Inflammatory macrophage treated with lipopolysaccharide for 1 hour (primary cell): ENCODE results near the gene BTBD10.

Experiments
- DNase-seq, 2 donors: peaks; one replicate each; pipeline ENCODE4 v3.0.0-alpha.2; 2020 to 2022

Gene BTBD10

DNA sequence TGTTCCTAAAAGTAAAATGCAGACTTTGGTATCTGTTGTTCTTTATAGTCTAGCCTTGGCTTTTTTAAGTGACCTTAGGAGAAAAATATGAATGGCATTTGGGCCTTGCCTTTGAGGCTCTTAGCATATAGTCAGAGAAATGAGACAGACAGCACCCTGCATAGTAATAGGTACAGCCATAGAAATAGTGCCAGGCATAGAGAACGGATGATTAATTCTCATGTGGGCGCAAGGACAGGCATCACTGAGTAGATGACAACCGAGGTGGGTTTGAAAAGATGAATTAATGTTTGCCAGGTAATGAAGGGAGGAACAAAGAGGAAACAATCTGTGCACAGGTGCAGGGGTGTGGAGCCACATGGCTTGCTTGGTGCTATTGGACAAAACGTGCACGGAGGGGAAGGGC, 95.0 kb downstream of the BTBD10 start:
- no peak for DNase-seq

DNA sequence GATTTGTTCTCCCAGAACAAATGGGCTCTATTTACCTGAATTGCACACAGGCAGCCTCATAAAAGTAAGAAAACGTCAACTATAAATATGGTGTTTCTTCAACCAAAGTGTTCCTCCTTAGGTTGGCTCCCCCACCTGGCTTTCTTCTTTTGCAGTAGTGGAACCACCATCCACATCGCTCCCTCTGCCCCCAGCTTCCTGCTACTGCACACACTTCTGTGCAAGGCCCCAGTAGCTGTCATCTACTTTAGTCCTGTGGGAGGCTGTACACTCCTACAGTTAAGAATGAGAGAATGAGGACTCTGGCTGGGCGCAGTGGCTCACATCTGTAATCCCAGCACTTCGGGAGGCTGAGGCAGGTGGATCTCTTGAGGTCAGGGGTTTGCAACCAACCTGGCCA, 95.9 kb downstream of the BTBD10 start:
- DNase-seq = no peak

DNA sequence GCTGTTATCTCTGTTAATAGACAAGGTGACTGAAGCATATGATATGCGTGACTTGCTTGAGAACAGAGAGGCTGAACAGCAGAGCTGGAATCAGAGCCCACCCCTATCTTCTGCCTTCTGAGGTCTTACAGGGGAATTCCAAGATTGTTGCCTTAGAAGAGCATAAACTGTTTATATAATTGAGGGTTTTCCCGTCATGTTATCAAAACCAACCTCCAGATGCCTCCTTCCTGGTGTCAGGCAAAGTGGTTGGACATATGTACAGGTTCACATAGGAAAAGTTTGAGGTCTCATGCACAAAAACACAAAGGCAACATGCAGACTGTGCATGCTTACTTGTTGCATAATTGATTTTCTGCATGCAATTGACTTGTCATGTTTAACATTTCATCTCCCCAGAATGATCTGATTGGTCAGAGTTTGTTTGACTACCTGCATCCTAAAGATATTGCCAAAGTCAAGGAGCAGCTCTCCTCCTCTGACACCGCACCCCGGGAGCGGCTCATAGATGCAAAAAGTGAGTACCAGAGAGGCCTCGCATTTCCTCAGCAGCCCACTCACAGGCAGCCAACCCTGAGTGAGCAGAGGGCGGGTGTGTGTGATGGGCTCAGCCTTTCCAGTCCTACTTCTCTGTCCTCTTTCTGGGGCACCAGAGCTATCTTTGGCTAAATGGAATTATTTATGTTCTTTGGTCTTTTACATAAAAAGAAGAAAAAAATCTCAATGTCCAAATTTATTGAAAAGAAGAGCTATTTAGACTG, 96.6 kb downstream of the BTBD10 start:
- no peak for DNase-seq

DNA sequence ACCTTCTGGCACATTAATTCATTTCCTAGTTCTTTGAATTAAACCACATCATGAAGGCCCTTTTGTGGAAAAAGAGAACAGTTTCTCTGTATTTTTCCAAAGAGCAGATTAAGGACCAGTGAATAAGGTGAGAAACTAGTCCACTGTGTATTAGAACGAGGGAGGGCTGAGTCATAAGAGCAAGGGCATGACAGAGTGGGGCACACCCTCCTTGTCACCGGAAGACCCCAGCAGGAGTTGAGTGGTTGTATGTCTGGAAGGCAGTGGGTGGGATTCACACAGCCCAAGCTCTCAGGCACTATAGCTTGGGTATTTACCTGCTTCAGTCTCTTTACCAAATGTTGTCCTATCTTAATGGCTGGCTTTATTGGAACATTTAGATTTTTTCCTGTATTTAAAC, 98.6 kb downstream of the BTBD10 start:
- DNase-seq = no peak

DNA sequence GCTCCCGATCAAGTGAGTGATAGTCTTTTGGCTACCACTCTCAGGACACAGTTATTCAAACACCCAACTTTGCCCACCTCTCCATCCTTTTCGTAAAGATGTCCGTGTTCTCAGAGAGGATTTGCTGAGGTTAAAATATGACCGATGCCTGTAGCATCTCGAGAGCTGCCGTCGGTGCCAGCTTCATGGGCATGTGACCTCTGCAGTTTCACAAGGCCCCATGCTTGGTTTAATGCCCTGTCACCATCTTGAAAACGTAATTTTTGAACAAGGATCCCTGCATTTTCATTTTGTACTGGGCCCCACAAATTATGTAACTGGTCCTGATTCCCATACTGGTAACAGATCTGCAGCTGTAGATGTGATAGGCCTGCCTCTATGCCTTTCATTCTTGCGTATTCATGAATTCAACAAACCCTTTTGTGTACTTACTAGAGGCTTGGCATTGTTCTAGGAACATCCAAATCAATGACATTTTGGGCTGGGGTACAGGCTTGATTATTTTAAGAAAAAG, 100.4 kb downstream of the BTBD10 start:
- DNase-seq = no peak

DNA sequence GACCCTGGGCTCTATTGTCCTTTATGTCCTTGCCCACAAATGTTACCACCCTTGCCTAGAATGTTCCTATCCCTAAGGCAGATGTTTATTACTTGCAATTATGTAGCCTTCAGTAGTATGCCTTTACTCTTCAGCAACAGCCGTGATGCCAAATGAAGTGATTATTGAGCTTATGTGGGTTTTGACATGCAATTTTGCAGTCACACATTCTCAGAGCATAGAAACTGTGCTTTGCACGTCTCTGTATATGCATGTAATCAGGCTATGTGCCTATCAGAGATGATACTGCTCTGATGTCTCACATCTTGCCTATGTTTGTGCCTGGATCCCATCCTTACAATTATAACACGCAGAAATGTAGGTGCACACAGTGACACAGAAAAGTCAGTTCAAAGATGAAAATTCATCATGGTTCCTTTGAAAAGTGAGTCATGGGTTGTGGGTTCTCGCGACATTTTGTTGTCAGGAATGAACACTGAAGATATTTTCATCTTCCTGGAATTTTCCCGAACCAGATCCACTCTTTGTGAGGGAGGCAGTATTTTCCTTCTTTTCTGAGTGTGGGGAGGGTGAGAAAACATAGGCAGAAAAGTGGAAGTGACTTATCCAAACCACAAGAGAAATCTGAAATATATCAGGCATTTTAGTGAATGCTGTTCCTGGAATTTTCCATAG, 104.3 kb downstream of the BTBD10 start:
- no peak for DNase-seq

DNA sequence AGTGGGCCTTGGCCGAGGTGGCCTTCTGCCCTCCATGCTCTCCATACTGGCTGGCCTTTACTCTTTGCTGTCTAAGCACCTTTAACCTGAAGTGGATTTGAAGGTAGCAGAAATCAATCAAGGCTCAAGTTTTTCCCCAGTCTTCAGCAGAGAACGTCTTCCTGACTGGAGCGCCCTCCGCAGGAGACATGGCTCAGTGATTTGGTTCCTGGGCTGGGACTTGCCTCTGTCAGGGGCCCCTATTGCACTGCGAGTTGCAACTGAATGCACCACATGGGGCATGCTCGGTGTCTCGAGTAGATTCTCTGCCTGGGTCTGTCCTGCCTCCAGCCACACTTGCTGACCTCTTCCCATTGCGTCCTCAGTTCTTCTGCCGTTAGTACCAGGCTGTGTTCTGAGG, 105.8 kb downstream of the BTBD10 start:
- DNase-seq = no peak

DNA sequence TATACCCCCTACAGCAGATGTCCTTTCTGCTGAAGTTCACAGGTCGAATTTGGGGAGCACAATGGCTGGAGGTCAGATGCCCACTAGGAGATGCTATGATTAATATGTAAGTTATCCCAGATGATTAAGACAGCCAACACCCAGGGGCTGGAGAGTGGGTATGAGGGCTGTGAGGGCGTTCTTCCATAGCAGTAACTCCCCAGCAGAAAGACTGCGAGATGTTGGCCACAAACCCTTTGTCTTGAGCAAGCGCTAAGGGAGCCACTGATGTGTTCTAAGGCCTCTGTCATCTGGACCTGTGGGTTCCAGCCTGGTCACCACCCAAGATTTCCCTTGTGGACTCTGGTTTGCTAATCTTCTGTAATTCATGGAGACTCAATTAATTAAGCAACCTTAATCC, 107.8 kb downstream of the BTBD10 start:
- no peak for DNase-seq

DNA sequence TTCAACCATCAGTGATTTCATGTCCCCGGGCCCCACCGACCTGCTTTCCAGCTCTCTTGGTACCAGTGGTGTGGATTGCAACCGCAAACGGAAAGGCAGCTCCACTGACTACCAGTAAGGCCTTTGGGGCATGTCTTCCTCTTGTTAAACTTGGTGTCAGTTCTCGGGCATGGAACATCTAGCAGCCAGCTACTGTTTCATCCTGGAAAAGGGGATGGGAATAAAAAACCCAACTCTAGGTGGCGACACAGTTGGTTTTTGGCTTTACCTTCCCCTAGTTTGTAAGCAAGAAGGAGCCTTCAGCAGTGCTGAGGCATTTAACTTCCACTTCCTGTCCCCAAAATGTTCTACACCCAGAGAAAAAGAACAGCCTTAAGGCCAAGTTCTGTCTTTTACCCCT, 108.7 kb downstream of the BTBD10 start:
- DNase-seq = no peak

DNA sequence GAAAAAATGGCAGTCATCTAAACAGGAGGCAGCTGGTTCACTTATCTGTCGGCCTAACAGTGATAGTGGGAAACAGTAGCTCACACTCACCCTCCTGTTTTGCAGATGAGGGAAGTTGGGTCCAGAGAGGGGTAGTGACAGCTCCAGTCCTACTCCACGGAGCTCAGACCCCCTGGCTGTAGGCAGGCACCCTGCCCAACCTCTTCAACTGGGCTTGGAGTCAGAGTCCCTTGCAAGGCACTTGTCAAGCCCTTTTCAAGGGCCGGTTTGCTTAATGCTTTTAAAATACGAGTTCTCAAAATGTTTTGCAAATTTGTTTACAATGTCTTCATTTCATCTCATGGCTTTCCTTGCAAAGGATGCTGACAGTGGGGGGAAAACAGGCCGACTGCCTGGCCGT, 110.3 kb downstream of the BTBD10 start:
- no peak for DNase-seq

DNA sequence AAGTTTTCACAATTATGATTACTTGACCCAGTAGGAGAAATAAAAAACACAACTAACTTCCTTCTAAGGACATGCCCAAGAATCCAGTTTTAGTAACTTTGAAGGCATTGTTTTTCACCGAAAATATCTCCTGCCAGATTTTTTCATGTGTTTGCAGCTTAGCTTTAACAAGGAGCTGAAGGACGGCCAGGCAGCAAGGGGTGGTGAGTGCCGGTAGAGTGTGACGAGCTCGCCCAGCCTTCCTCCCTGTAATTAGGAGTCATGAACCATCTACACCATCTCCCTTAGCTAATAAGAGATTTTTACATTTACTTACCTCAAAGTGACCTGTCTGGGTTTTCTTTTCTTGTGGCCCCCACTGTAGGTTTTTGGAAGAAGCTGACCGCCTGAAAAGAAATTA, 113.4 kb downstream of the BTBD10 start:
- DNase-seq = no peak

DNA sequence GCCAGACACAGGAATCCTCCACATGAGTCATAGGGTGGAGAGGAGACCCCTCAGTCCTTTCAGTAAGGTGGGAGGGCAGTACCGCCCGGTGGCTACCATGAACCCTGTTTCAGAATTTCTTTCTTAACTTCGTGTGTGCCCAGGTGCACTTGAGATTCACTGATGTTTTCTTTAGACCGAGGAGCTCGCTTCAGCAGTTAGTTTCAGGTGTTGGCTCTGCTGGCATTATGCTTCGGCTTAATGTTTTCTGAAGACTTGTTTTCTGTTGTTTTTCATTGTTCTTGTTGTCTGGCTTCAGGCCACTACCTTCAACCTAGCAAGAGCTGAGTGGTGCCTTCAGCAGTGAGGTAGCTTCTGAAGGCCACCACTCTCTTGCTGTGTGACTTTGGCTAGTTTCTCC, 114.0 kb downstream of the BTBD10 start:
- no peak for DNase-seq

DNA sequence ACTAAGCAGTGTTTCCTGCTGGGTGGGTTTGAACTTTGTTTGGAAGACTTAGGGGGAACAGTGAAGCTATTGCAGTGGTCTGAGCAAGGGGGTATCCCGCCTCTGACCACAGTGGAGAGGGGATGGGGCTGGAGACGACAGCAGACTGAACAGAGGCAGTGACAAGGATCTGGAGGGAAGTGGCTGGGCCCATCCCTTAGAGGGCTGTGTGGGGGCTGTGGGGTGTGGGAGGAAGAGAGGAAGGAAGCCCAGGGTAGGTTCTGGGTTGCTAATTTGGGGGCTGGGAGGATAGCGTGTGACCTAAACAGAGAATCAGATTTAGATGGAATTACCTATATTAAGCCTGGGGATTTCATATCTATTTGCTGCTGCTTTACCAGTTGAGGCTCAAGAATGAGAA, 114.7 kb downstream of the BTBD10 start:
- peak; percentile 31 to 39 for DNase-seq

DNA sequence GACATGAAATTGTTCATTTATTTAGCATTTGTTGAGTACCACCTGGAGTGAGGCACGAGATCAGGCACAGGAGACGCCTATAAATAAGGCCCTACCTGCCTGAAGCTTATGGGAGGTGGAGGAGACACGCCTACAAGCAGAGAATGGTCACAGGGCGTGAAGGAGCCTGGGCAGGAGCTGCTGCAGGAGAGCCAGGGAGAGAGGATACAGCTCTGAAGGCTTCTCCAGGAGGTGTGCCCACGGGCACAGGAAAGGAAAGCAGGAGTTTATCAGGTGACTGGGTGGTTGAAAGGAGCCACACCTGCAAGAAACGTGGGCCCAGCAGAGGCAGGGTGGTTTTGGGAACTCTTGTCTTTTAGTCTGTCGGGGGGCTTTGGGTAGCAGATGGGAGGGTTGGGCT, 115.1 kb downstream of the BTBD10 start:
- DNase-seq = no peak

DNA sequence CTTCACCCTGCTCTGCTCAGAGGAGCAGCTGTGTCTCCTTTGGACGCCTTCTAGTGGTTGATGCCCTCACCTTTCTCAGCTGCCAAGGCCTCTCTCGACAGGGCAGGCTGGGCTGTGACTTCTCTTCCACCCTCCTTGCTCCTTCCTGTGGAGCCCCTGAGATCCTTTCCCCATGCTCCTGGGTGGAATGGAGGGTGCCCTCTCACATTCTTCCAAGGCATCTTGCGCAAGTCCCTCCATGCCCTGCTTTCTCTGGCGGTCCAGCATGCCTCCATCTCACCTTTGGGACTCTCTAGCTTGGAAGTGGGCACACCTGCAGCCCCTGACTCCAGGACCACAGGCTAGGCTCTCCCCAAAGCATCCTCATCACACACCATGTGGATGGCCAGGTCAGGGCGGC, 116.6 kb downstream of the BTBD10 start:
- no peak for DNase-seq

DNA sequence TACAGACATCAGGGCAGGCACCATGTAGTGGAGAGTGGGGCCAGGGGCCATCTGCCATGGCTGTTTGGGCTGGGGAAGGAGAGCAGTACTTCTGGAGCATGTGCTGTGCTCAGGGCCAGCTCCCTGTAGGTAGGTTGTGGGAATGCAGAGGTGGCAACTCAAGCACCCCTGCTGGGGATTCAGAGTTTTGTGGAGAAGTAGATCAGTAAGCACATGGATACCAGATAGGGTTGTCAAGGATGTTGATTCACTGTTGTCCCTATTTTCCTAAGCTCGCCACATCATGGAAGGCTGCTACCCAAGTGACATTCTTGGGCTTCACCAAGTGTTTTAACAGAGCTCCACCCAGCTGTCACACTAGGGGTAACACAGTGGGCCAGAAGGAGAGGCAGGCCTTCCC, 118.2 kb downstream of the BTBD10 start:
- DNase-seq = no peak

DNA sequence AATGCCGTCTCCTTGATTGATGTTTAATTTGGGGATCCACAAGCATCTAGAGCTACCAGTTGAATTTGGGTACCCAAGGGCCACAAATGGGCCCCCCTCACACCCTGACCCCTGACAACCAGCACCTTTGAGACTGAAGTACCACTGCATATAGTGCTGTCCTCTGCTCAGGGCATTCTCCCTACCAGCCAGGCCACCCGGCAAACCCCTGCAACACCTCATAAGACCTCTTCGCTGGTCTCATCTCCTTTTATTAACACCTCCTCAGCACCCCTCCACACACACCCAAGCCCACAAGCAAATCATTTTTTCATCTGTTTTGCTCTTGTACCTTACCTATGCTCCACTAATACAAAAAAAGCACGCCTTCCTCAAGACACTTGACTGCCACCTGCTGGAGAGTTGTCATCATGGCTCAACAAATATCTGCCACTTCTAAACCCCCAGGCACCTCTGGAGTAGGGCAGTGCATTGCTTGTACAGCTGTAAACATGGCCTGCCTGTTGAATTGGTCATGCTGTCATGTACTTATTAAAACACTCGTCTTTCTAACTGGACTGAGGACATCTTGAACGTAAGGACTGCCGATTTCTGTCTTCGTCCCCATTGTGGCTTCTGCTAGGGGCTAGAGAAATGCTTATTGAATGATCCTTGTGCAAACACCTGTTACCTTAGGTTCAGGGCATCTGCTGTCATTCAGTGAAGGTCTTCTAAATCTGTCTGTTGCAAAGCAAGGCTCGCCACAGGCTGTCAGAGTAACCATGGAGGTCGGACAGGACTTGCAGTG, 118.9 kb downstream of the BTBD10 start:
- DNase-seq = peak; percentile 45 to 84

DNA sequence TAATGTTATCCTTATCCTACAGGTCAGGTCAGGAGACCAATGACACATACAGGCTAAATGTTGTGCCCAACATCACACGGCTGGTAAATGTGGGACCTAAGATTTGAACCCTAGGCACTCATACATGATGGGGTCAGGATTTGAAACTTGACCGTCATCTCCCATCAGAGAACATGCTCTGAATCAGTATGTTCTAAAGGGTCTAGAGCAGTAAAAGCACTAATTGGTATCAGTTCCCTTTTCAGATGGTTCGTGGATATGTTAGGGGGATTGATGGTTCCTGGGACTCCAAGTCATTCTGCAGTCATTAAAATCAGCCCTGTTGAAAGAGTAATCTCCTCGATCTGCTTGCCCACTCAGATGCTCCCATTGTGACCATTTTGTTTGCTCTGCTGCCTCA, 120.0 kb downstream of the BTBD10 start:
- DNase-seq = no peak

DNA sequence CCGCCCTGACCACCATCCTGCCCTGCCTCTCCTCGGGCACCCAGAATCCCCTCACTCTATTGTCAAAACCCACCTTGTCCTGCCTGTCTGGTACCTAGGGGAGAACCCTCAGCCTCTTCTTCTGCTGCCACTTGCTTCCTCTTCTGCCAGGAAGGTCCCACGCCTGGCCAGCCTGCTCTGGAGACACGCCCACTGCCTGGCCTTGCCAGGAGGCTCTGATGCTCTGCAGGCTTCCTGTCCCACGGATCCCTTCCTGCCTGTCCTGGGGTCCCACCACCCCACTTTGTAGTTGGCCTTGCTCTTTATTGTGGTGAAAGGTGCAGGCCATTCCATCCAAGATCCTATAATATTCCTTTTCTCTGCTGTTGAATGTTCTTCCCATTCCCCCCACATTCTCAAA, 122.0 kb downstream of the BTBD10 start:
- DNase-seq = peak in 1 of 2 donors; percentile 42

DNA sequence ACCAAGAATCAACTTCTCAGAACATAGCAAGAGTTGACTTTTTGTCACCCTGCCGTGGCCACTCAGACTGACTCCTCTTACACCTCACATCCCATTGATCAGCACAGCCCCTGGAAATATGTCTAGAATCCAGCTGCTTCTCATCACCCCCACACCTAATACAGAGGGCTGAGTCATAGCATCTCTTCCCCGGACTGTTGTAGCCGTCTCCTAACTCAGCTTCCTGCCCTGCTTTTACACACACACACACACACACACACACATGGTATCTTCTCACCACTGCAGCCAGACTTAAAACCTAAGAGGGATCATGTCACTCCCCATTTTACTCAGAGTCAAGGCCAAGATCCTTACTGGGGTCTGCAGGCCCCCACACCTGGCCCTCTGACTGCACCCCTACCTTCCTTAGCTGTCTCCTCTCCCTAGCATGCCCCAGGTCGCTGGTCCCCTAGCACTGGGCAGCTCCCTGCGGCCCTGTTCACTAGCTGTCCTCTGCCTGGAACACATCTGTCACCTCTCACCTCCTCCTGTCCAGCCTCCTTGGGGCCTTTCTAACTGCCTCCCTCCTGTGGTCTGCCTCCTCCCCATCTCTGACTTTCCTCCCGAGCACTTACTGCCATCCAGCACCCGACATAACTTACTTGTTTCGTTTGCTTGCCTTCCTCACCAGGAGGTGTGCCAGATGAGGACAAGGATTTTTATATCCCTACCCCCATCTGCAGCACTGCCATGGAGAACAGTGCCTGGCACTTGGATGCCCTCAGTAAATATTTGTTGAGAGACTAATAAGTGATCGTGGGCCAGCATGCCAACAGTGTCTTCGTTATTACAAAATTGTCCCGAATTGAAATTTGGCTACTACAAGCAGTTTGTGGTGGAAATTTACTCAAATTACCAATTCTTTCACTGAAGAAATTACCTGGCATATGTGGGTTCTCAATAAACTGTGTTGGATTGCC, 123.5 kb downstream of the BTBD10 start:
- no peak for DNase-seq

DNA sequence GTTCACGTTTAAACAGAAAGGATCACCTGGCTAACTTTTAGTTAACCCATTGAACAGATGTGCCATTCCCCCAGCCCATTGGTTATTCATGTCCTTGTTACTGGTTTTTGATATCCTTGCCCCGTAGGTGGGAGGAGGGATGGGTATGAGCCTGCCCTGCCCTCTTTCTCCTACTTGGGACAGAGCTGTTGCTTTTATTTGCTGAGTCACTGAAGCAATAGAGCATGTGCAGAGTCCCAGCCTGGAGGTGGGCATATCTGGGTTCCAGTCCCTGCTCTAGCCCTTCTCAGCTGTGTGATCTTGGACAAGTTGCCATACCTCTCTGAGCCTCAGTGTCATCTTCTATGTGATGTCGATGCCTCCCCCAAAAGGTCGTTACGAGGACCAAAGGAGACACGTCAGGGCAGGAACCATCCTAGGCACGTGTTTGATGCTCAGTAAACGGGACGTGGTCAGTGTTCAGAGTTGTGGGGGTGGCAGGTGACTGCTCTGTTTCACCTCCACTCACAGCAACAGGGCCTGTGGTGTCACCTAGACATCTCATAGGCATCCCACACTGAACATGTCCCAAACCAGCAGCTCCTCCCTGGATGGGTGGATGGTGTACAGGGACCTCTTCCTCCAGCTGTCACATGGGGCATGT, 124.5 kb downstream of the BTBD10 start:
- DNase-seq = peak in 1 of 2 donors; percentile 39

DNA sequence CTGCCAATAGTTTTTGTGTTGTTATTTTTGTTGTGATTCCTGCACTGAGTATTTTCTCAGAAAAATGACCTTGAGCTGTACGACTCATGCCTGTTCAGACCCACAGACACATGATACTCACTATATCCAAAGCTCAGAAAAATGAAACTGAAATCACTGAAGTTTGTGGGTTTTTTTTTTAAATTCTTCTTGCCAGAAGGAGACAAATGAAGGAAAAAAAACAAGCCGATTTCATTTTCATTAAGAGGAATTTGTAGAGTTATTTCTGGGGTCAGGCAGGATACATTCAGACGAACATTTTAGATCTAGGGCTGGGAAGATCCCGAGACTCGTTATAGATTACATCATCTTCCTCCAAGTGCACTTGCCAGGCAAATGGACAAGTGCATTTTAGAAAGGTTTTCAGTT, 125.0 kb downstream of the BTBD10 start:
- peak; percentile 48 to 56 for DNase-seq
